Measurements from ENCODE around the gene C2orf81.
"Not testable (repeated sequence)": the region's sequence is repeated elsewhere in the genome, so short reads cannot be mapped to it uniquely, and the experiment has no call there.

C2orf81 gene

DNA sequence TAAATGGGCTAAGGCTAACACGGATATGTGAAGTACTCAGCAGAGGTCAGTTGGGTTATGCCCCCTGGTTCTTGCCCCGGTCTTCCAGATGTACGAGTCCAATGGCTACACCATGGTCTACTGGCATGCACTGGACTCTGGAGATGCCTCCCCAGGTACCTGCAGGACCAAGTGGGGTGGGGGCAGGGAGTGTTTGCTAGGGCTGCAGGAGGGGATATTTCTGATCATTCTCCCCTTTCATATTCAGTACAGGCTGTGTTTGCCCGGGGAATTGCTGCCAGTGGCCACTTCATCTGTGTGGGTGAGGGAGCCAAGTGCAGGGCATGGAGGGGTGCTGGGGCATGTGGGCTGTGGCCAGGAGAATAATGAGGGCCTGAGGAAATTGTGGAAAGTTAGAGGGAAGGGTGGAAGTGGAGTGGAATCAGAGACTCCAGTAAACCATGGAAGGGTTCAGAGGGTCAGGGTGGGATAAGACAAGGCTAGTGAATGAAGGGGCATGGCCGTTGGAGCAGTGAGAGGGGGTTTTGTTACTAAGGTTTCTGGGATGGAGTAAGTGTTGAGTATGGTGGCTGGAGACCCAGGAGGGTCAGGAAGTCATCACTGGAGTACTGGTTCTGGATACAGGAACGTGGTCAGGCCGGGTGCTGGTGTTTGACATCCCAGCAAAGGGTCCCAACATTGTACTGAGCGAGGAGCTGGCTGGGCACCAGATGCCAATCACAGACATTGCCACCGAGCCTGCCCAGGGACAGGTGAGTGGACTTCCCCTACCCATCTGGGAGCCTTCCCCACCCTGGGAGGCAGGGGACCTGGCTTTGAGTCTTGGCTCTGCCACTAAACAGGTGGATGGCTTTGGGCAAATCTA, 2.0 kb upstream of the C2orf81 start:
- no peak for DNase-seq

DNA sequence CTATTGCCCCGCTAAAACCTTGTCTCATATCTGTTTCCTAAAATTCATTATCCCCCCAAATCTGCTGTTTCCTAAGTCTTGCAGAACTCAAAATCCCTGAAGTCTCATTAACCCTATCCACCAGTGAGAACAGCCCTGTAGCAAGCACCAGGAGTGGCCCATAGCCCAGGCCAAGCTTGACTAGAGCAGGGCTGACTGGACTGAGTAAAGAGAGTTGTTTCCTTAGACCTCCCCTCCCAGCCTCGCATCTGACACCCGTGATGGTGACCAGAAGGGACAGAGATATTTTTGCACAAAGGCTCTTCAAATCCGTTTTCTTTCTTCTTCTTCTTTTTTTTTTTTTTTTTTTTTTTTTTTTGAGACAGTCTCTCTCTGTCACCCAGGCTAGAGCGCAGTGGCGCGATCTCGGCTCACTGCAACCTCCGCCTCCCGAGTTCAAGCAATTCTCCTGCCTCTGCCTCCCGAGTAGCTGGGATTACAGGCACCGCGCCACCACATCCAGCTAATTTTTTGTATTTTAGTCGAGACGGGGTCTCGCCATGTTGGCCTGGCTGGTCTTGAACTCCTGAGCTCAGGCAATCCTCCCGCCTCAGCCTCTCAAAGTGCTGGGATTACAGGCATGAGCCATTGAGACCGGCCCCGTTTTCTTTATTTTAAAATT, 846 bp downstream of the C2orf81 start:
- DNase-seq, result not testable (repeated sequence)

DNA sequence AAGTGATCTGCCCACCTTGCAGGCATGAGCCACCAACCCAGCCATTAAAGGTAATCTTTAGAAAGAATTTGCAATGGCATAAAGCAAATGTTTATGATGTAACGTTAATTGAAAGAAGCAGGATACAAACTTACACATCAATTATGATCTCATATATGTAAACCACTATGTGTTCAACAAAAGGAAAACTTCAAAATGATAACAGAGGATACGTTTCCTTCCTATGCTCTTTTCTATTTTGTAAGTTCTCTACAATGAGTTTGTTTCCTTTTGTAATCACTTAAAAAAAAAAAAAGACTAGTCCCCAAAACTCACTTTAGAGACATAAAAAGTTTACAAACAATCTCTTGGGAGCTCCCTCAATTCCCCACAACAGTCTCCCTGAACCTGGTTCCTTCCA, 1.4 kb downstream of the C2orf81 start:
- no peak for DNase-seq

DNA sequence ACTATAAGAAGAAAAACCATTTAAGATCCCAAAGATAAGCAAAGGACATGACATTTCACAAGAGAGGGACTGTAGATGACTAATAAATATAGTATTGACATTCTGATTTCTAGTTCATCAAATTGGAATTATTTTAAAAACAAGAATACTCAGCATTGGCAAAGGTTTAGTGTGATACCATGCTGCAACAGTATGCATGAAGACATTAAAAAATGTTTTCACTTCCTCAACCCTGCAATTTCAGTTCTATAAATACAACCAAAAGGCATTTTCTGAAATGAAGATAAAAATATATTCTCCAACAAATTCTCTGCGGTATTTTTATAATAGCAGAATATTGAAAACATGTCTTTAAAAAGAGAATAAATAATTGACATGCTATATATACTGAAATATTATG, 2.1 kb downstream of the C2orf81 start:
- no peak for DNase-seq

- no peak for DNase-seq
These were observed 3.1 kb downstream of the C2orf81 start for GRCh38 chr2:74418312-74418711.

DNA sequence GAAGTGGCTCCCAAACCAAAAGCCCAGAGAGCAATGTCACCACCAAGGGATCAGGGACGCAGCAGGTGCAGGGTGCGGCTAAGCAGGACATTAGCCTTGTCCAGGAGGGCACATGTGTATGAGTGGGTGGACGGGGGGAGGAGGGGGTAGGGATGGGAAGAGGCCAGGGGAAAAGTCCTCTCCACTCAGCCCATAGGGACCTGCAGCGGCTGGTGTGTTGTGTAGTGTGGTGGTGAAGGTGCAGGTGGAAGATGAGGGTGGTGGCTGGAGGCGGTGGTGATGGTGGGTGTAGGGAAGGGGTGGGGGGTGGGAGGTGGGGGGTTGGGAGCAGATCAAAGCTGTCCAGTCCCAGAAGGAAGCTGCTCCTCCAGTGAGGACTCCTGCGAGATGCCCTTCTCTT, 3.7 kb downstream of the C2orf81 start:
- DNase-seq, result no peak

- DNase-seq, result no peak
These were observed 4.2 kb downstream of the C2orf81 start for GRCh38 chr2:74417197-74417596.

DNA sequence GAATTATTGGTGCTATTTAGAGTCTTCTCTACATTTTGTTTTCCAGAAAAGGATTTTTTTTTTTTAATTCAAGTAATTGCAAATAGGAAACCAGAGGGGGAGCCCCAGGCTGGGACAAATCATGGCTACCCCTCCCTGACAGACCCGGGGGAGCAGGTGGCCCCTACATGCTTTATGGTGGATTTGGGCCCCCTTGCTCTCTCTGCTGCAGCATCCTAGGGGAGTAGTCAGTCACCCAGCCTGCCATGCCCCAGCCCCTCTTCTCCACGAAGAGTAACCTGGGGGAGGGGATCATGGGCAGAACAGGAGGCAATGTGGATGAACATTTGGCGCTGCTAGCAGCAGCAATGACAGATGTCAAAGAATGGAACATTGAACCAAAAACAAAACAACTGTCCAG, 4.6 kb downstream of the C2orf81 start:
- DNase-seq, result no peak

DNA sequence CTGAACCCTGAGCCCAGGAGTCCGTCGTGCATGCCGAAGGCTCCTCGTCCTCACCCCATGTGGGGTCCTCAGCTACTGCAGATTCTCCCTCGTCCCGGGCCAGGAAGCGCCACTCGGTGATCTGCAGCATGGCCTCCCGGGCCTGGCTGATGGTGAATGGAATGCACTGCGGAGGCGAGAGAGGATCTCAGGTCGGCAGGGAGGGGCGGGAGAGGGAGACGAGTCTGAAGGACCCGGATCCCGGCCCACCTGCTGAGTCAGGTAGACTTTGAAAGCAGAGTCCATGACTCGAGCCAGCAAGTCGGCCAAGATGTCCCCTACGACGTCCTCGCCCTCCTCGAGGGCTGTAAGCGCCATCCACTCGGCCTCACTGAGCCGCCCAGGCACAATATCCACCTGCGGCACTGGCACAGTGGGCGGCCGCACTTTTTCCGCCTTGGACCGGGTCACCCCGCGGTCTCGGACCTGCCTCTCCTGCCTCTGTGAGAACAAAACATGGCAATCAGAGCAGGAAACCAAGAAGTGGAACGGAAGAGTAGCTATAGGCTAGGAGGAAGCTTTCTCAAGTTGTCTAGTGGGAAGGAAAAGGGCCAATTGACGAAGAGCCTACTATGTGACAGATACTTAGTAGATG, 5.5 kb downstream of the C2orf81 start:
- no peak for DNase-seq

GRCh38 chr2:74414881-74415761, 6.3 kb downstream of the C2orf81 start:
- DNase-seq, result peak; percentile 48

DNA sequence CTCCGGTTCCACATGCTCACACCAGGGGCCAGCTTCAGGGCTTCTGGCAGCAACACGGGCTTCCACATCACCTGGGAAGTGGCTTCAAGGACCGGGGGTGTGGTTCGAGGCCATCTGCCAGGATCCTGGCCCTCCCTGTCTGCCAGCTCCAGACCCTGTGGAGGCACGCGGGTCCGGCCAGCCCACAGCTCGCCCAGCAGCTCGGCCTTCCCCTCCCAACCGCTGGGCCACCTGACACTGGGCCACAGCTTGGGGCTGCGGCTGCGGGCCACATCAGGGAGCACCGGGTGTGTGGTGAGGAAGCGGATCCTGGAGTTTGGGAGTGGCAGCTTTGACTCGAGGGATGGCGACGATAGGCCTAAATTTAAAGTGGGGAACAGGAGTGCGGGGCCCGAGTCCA, 7.0 kb downstream of the C2orf81 start:
- DNase-seq, result peak; percentile 31

DNA sequence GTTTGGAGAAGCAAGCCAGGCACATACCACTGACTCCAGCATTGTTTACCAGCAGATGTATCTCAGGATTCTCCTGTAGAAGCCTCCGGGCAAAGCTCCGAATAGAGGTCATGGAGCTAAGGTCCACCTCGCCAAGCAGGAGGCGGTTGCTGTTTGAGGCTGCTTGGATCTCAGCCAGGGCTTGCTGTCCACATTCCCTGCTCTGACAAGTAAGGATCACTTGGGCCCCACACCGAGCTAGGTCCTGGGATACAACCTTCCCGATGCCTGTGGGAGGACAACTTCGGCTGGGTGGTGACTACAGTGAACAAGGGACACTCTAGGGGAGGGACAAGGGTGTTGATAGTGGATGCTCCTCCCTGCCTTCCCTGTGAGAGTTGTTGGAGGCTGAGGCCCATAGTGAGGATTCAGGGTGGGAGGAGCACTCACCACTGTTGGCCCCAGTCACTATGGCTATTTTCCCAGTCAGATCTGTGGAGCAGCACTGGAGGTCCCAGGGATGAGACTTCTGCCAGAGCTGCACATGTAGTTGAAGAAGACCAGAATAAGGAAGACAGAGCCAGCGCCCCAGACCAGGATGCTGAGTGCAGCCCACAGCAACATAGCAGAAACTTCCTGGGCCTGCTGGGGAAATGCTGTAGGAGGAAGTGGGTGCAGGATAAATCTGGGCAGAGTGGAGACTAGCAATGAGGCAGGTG, 8.3 kb downstream of the C2orf81 start:
- DNase-seq, result no peak

DNA sequence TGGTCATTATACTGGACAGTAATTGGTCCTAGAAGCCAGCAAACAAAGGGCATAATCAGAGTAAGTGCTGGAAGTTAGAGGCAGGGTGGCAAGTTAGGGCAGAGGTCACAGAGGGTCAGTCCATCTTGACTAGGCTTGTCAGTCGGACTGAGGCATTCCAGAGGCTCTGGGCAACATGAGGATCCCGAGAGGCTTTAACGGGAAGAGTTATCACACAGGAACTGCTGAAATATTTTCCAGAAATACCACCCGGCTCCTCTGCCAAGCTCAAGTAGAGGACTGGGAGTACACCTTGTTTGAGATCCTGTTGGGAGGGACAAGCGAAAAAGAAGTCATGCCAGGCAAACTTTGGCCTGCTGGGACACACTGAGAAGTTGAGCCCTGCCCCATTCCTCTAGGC, 13.7 kb downstream of the C2orf81 start:
- no peak for DNase-seq

- DNase-seq, result no peak
These were observed 15.4 kb downstream of the C2orf81 start for GRCh38 chr2:74406035-74406434.

DNA sequence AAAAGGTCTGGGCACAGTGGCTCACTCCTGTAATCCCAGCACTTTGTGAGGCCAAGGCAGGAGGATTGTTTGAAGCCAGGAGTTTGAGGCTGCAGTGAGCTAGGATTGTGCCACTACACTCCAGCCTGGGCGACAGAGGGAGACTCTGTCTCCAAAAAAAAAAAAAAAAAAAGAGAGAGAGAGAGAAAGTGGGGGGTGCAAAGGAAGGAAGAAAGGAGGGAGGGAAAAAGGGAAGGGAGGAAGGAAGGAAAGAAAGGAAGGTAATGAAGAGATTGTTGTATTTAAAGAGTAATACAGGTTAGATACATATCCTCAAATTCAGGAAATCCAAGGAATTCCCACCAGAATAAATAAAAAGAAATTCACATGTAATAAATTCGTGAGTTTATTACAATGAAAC, 19.5 kb downstream of the C2orf81 start:
- DNase-seq, result no peak

DNA sequence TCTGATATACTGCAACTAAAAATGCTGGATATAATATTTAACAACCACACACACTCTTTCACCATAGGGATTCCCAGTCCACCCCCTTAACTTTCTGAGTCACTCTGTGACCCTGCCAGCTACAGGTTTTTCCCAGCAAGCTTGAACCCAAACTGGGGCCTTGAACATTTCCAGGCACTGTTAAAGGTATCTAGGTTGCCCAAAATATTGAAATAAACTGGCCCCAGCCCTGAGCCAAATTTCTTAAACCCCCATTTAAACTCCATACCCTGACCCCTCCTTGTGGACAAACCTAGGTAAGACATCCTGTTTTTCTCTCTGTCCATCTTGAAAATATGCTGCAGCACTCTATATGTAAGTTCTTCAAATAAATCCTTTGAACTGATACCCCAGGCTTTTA, 21.6 kb downstream of the C2orf81 start:
- no peak for DNase-seq

- DNase-seq, result no peak
These were observed 25.3 kb downstream of the C2orf81 start for GRCh38 chr2:74396149-74396548.

- no peak for DNase-seq
These were observed 27.9 kb downstream of the C2orf81 start for GRCh38 chr2:74393525-74393924.

DNA sequence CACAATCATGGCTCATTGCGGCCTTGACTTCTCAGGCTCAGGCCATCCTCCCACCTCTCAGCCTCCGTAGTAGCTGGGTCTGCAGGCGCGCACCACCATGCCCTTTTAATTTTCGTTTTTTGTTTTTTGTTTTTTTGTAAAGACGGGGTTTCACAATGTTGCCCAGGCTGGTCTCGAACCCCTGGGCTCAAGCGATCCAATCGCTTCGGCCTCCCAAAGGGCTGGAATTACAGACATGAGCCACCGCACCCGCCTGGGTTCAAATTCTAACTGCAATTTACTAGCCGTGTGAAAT, 29.0 kb downstream of the C2orf81 start:
- DNase-seq, result no peak

- peak; percentile 90 for DNase-seq
These were observed 29.6 kb downstream of the C2orf81 start for GRCh38 chr2:74391580-74392448.

- DNase-seq, result no peak
These were observed 30.2 kb downstream of the C2orf81 start for GRCh38 chr2:74391209-74391579.

GRCh38 chr2:74390606-74391005, 30.8 kb downstream of the C2orf81 start:
- DNase-seq, result no peak
